HEK293 (cell line): ENCODE results near the gene LEP.

Experiments used
- CTCF ChIA-PET: fragments of 350-600 bp; formaldehyde crosslinking; extraction: SDS; loops from one replicate; lab custom pipeline; 2021; ENCODE audit warnings: antibody characterized with exemption; lab: Yijun Ruan, JAX
- POLR2A ChIA-PET: fragments of 300-600 bp; formaldehyde crosslinking; extraction: SDS; loops from one replicate; lab custom pipeline; 2020; ENCODE audit warnings: antibody characterized with exemption, inconsistent platforms; lab: Yijun Ruan, JAX
- H3K27ac ChIP-seq: fragments of 200-500 bp; sonication (Bioruptor generic); 2 replicates; pipeline ENCODE4 v1.5.1; 2014; ENCODE audit warnings: low read depth, low read length, control low read depth, inconsistent platforms; ENCODE audit errors: extremely low read depth
- H3K36me3 ChIP-seq, 2 experiments: fragments of 200-500 bp in 1 of 2; sonication (Bioruptor generic) in 1 of 2; 1 replicate in 1 of 2; 2 replicates in 1 of 2; pipeline ENCODE4 v1.5.1; 2014 to 2017; ENCODE audit warnings: inconsistent platforms in 2 of 2, low read length in 2 of 2; ENCODE audit not compliant: control insufficient read depth in 2 of 2, insufficient read depth in 1 of 2
- H3K4me1 ChIP-seq: fragments of 200-500 bp; sonication (Bioruptor generic); 2 replicates; pipeline ENCODE4 v1.5.1; 2014; ENCODE audit warnings: mild to moderate bottlenecking, low read length, inconsistent platforms; ENCODE audit not compliant: control insufficient read depth, insufficient read depth
- H3K4me3 ChIP-seq: 2 replicates; pipeline ENCODE4 v1.5.1; 2011; ENCODE audit warnings: low read depth, mild to moderate bottlenecking, control low read depth, low read length, moderate library complexity
- H3K9me3 ChIP-seq: fragments of 200-500 bp; sonication (Bioruptor generic); 2 replicates; pipeline ENCODE4 v1.5.1; 2014; ENCODE audit warnings: low read depth, low read length, inconsistent platforms; ENCODE audit not compliant: control insufficient read depth, insufficient read depth
- EGR2 ChIP-seq: fragments of 450-650 bp; formaldehyde crosslinking; IDR thresholded peaks from 2 replicates; pipeline ENCODE4 v1.5.1; 2016; ENCODE audit warnings: low read depth, missing biosample characterization, missing genetic modification characterization
- INSM2 ChIP-seq: fragments of 450-650 bp; formaldehyde crosslinking; IDR thresholded peaks from 2 replicates; pipeline ENCODE4 v1.5.1; 2016; ENCODE audit warnings: missing biosample characterization, missing genetic modification characterization
- PRDM4 ChIP-seq: fragments of 450-650 bp; formaldehyde crosslinking; IDR thresholded peaks from 2 replicates; pipeline ENCODE4 v1.5.1; 2017; ENCODE audit warnings: missing biosample characterization, missing genetic modification characterization
- SP2 ChIP-seq: fragments of 450-650 bp; formaldehyde crosslinking; IDR thresholded peaks from 2 replicates; pipeline ENCODE4 v1.5.1; 2016; ENCODE audit warnings: missing biosample characterization, missing genetic modification characterization
- ZEB2 ChIP-seq: fragments of 450-650 bp; formaldehyde crosslinking; IDR thresholded peaks from 2 replicates; pipeline ENCODE4 v1.5.1; 2016; ENCODE audit warnings: missing biosample characterization, missing genetic modification characterization
- ZNF148 ChIP-seq: fragments of 450-650 bp; formaldehyde crosslinking; IDR thresholded peaks from 2 replicates; pipeline ENCODE4 v1.5.0; 2017; ENCODE audit warnings: missing biosample characterization, missing genetic modification characterization, borderline replicate concordance
- ZNF221 ChIP-seq: fragments of 450-650 bp; formaldehyde crosslinking; IDR thresholded peaks from 2 replicates; pipeline ENCODE4 v1.5.1; 2017; ENCODE audit warnings: missing biosample characterization, missing genetic modification characterization, borderline replicate concordance
- ZNF23 ChIP-seq: fragments of 450-650 bp; formaldehyde crosslinking; IDR thresholded peaks from 2 replicates; pipeline ENCODE4 v1.5.1; 2016; ENCODE audit warnings: missing biosample characterization, missing genetic modification characterization, borderline replicate concordance
- ZNF324 ChIP-seq: fragments of 450-650 bp; formaldehyde crosslinking; IDR thresholded peaks from 2 replicates; pipeline ENCODE4 v1.5.1; 2016; ENCODE audit warnings: missing biosample characterization, missing genetic modification characterization
- ZNF350 ChIP-seq: fragments of 450-650 bp; formaldehyde crosslinking; IDR thresholded peaks from 2 replicates; pipeline ENCODE4 v1.5.0; 2017; ENCODE audit warnings: missing biosample characterization, mild to moderate bottlenecking, missing genetic modification characterization
- ZNF513 ChIP-seq: fragments of 450-650 bp; IDR thresholded peaks from 2 replicates; pipeline ENCODE4 v1.5.1; 2018; ENCODE audit warnings: missing biosample characterization, missing genetic modification characterization
- ZNF514 ChIP-seq: fragments of 450-650 bp; formaldehyde crosslinking; IDR thresholded peaks from 2 replicates; pipeline ENCODE4 v1.5.1; 2016; ENCODE audit warnings: missing biosample characterization, missing genetic modification characterization
- ZNF596 ChIP-seq: fragments of 450-650 bp; IDR thresholded peaks from 2 replicates; pipeline ENCODE4 v1.5.0; 2018; ENCODE audit warnings: missing biosample characterization, mild to moderate bottlenecking, missing genetic modification characterization, moderate library complexity
- ZNF629 ChIP-seq: fragments of 450-650 bp; formaldehyde crosslinking; IDR thresholded peaks from 2 replicates; pipeline ENCODE4 v1.5.1; 2017; ENCODE audit warnings: missing biosample characterization, missing genetic modification characterization
- ZNF768 ChIP-seq: fragments of 450-650 bp; formaldehyde crosslinking; IDR thresholded peaks from 2 replicates; pipeline ENCODE4 v1.5.1; 2018; ENCODE audit warnings: missing biosample characterization, mild to moderate bottlenecking, missing genetic modification characterization
- ZNF776 ChIP-seq: fragments of 450-650 bp; formaldehyde crosslinking; IDR thresholded peaks from 2 replicates; pipeline ENCODE4 v1.5.0; 2017; ENCODE audit warnings: missing biosample characterization, missing genetic modification characterization, borderline replicate concordance
- ZNF837 ChIP-seq: fragments of 450-650 bp; formaldehyde crosslinking; IDR thresholded peaks from 2 replicates; pipeline ENCODE4 v1.5.1; 2016; ENCODE audit warnings: missing biosample characterization, missing genetic modification characterization
- ZNF843 ChIP-seq: fragments of 450-650 bp; formaldehyde crosslinking; IDR thresholded peaks from 2 replicates; pipeline ENCODE4 v1.5.1; 2016; ENCODE audit warnings: missing biosample characterization, missing genetic modification characterization
- ZSCAN4 ChIP-seq: fragments of 450-650 bp; formaldehyde crosslinking; IDR thresholded peaks from 2 replicates; pipeline ENCODE4 v1.5.1; 2017; ENCODE audit warnings: missing biosample characterization, missing genetic modification characterization

LEP gene

GRCh38 chr7:128242661-128243060 is 1.6 kb downstream of the LEP start:
- no peaks in the 10 kb centered on the region for H3K4me1 ChIP-seq
- H3K9me3 ChIP-seq = no peaks in the 10 kb centered on the region
- TF ChIP-seq ZNF148 = no peak
- TF ChIP-seq ZNF513 (tag by site-specific recombination) = no peak
- no peak for TF ChIP-seq ZNF843 (tag by site-specific recombination)
- no peak for TF ChIP-seq ZNF350 (tag by site-specific recombination)
- TF ChIP-seq ZNF629 (tag by site-specific recombination) = no peak
- no peak for TF ChIP-seq ZNF221 (tag by site-specific recombination)
- TF ChIP-seq ZNF324 (tag by site-specific recombination) = no peak
- TF ChIP-seq INSM2 (tag by site-specific recombination) = no peak
- ChIA-PET CTCF (no interaction called here), POLR2A (no interaction called here)
- H3K4me3 ChIP-seq = no peak overlapping the region
- no peak overlapping the region for H3K27ac ChIP-seq
- H3K36me3 ChIP-seq = no peaks in the 10 kb centered on the region

GRCh38 chr7:128243273-128243672 is 2.2 kb downstream of the LEP start:
- ChIA-PET CTCF (no interaction called here), POLR2A (interaction anchor here (0.9 kb wide), 1 partner anchor 10 kb away, joined by 3 read pairs; no protein-coding TSS in a partner anchor)
- Histone ChIP-seq H3K36me3 (no peaks in the 10 kb centered on the region), H3K9me3 (no peaks in the 10 kb centered on the region), H3K27ac (no peak overlapping the region), H3K4me1 (no peaks in the 10 kb centered on the region), H3K4me3 (no peak overlapping the region)
- TF ChIP-seq PRDM4 (tag by site-specific recombination) = no peak
- no peak for TF ChIP-seq ZNF768
- no peak for TF ChIP-seq ZNF837 (tag by site-specific recombination)
- no peak for TF ChIP-seq ZNF776 (tag by site-specific recombination)
- no peak for TF ChIP-seq ZNF350 (tag by site-specific recombination)
- no peak for TF ChIP-seq ZSCAN4 (tag by site-specific recombination)
- no peak for TF ChIP-seq ZNF596 (tag by site-specific recombination)
- no peak for TF ChIP-seq ZNF23 (tag by site-specific recombination)
- no peak for TF ChIP-seq EGR2 (tag by site-specific recombination)
- no peak for TF ChIP-seq ZEB2 (tag by site-specific recombination)
- no peak for TF ChIP-seq ZNF514 (tag by site-specific recombination)
- no peak for TF ChIP-seq SP2 (tag by site-specific recombination)
